NCI-H345 (cell line): Measurements from ENCODE around the gene DIP2B.

Experiments used
- DNase-seq: peaks from one replicate; lab custom pipeline; 2025; lab: John Stamatoyannopoulos, UW

DIP2B gene

GRCh38 chr12:50635857-50636256, 131.1 kb downstream of the DIP2B start:
- no peak for DNase-seq

- DNase-seq: no peak
Observed at GRCh38 chr12:50636505-50636904, 131.7 kb downstream of the DIP2B start.

DNA sequence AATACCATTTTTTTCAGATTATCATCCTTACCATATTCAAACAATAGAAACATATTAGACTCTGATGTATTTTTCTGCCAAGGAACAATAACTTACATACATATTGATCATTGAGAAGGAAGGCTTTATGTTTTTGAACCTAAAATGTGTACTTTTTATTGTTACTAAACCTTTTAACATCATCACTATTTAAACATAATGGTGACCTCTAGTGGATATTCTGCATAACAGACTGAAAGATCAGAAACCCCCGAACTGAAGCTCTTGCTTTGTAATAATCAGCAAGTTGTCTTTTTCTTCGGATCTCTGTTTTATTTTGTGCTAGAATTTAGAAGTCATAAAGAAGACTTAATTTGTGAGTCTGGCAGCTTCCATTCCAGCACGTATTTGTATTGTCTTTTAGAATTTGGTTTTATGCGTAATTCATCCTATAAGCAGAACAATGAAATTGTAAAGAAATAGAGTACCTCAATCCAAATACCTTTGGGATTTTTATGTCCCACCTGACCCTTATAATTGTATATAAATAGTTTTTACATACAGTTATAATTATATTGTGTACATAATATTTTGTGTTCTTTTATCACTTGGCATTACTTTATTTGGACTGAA, 133.2 kb downstream of the DIP2B start:
- DNase-seq: peak; percentile 1

DNA sequence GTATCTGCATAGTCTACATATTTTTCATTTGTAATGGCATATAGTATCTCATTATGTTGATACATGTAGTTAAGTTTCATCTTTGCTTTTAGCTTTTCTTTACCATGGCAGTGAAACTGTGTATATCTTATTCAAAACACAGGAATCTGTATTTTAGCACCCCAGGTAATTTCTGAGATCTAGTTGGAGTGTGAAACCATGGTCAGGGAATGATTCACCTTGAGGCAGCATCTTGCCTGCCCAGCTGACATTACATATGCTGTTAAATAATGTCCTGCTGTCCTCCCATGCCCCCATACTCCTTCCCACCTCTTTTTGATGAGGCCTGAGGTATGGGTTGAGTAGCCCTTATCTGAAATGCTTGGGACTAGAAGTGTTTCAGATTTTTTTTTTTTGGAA, 133.7 kb downstream of the DIP2B start:
- DNase-seq: no peak

- DNase-seq: no peak
Observed at GRCh38 chr12:50639721-50640120, 134.9 kb downstream of the DIP2B start.

DNA sequence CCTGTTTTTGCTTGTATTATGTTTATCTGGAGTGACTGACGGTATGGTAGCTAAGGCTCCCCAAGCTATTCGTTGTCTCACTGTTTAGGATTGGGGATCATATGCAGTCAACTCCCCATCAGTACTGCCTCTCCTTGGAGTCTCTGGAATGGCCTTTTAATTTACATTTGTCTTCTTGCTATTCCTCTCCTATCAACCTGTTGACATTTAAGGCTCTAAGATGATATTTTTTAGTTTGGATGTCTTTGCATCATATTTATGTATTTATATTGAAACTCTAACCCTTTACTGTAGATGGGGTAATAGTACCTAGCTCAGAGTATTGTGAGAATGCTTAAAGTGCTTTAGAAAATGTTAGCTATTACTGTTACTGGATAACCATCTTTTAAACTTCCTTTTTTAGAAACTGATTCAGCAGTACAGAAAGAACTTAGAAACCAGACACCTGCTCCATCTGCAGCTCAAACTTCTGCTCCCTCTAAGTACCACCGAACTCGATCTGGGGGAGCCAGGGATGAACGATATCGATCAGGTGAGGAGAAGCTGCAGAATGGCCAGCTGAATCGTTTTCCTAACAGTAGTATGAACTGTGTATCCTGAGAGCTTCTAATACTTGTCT, 135.6 kb downstream of the DIP2B start:
- no peak for DNase-seq

DNA sequence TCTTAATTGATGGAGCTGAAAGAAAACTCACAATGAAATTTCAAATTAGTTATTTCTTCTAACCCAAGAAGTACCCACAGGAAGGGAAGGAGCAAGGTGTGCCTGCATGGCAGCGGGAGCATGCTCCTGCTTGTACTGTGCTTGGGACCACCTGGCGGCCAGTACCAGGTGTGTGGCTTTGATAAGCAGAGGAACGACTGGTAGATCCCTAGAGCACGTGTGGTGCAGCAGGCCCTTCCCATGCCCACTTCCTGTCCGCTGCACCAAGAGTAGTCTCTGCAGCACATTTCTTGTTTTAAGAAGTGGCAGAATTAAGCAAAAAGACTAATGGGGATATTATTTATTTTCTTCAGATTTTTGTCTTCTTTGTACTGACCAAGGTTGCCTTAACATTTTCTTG, 136.8 kb downstream of the DIP2B start:
- no peak for DNase-seq

- no peak for DNase-seq
Observed at GRCh38 chr12:50642035-50642451, 137.3 kb downstream of the DIP2B start.

DNA sequence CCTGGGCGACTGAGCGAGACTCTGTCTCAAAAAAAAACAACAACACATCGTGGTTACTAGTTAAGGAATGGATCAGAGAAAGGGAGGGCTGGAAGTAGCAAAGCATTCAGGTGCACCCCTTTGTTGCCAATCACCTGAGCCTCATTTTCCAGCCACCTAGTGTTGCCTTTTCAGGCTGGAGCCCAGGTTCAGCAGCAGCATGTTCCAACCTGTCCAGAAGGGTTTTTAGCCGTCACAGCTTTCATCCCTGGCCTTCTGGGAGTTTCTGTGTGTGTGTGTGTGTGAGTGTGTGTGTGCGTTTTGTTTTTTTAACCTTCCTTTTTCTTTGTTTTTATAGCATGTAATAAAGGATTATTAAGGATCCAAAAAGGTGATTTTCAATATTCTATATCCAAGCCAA, 138.0 kb downstream of the DIP2B start:
- peak; percentile 1 for DNase-seq

DNA sequence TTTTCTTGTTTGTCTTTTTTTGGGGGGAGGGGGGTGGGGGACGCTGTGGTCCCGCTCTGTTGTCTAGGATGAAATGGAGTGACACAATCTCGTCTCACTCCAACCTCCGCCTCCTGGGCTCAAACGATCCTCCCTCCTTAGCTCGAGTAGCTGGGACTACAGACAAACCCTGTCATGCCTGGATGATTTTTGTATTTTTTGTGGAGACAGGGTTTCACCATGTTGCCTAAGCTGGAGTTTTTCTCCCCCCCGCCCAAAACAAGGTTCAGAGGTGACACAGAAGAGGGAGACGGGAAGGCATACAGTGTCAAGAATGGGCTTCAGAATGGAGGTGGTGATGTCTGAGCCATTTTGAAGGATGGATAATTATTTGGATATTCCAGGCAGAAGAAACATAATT, 142.2 kb downstream of the DIP2B start:
- no peak for DNase-seq

DNA sequence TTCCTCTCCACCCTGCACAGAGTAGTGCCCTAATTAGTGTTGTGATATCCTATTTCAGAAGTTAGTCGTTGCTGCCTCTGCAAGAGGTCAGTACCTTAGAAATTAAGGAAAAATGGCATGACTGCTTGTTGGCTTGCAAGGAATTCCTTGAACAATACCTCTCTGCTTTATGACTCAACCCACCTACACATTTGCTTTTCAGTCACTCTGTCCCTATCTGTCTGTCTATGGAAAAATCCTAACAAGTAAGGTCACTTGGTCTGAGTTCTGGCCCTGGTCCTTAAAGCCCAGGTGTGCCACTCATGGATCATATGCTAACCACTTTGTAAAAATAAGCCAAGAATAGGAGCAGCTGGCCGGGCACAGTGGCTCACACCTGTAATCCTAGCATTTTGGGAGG, 142.7 kb downstream of the DIP2B start:
- no peak for DNase-seq

DNA sequence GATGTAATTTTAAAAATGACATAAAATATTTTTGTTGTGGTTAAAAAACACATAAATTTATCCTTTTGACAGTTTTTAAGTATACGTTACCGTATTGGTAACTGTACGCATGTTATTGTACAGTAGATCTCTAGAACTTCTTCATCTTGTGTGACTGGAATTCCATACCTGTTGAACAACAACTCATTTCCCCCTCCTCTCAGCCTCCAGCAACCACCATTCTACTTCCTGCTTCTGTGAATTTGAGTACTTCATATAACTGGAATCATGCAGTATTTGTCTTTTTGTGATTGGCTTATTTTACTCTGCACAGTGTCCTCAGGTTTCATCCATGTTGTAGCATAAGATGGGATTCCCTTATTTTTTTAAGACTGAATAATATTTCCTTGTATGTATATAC, 145.5 kb downstream of the DIP2B start:
- DNase-seq: no peak

DNA sequence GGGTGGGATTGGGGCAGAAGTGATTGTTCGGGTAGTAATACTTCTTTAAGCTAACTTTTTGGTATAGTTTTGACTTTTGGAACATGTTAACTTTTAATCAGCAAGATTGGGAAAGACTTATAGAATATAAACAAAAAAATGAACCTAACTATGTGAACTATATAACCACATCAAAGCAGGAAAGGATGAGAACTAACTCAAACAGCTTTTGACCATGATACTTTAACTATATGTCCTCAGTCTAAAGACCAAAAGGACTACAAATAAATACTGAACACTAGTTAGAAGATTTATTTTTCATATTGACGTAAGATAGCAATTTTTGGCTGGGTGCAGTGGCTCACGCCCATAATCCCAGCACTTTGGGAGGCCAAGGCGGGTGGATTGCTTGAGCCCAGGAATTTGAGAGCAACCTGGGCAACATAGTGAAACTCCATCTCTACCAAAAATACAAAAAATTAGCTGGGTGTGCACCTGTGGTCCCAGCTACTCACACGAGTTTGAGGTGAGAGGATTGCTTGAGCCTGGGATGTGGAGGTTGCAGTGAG, 150.7 kb downstream of the DIP2B start:
- DNase-seq: no peak

GRCh38 chr12:50659260-50659659, 154.5 kb downstream of the DIP2B start:
- no peak for DNase-seq

DNA sequence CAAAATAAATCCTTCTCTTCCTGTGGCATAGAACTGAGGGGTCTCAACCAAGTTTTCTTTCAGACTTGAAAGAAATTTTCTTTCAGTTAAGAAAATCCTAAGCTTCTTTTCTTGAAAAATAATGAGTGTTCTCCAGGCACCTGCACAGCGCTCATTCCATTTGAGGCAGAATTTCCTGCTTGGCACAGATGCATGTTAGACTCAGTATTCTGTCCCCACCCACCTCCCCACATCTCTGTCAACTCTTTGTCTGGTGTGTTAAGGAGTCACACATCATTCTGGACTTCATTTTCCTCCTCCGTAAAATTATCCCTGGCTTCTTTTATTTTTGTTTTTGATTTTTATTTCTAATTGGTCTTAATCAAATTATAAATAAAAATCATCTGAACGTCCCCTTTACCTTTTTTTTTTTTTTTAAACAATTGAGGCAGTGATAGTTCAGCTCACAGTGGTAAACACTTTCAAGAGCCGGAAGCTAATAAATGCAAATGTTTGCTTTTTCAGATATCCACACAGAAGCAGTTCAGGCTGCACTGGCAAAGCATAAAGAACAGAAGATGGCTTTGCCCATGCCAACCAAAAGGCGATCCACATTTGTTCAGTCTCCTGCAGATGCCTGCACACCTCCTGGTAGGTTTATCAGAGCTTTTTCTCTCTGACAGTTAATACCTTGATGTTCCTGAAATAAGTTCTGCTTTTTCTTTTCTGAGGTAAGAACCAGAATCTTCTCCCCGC, 155.1 kb downstream of the DIP2B start:
- DNase-seq: no peak

DNA sequence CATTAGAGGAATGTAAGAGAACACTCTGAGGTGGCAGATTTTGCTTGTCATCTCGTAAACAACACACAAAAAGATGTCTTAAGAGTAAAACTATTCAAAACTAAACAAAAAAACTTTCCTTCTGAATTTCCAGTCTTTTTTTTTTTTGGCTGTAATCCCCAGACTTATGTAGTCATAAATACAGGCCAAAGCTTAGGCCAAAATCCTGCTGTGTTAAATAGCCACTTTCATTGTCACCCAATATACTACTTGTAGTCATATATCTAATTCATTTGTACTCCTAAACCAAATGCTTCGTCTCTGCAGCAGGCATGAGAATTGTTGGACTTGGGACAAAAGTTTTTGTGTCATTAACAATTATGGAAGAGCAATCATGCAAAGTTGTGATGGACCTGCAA, 155.6 kb downstream of the DIP2B start:
- no peak for DNase-seq

DNA sequence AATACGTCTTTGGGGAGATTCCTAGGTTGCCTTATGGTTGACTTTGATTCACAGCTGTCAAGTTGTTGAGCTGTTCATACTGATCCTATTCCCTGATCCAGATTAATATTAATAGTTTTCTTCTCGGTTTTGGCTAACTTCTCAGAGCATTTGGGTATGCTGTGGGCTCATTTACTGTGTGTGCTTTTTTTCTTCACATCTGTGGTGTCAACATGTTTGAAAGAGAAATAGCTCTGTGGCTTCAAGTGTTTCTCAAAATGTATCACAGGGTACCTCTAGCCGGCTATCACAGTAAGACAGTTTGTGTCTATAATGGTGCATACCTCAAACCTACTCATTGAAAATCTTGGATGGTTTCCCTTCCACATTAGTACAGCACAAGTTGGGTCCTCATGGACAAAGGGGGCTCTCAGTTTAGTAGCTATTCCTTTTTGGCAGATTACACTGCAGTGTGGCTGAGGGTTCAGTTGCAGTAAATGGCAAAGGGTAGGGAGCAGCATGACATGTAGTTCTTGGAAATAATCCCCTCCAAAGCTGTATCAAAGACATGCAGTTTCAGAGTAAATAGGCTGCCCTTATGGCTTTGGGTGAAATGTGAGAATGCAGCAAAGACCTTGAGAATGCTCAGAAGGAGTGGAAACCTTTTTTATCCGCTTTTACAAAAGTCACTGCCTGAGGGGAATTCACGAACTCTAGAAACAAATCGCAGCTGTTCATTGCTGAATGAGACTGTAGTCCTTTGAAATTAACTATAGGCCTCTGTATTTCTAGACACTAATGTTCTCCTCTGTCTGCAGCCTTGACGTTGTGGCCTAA, 156.7 kb downstream of the DIP2B start:
- no peak for DNase-seq

- DNase-seq: no peak
Observed at GRCh38 chr12:50662116-50662510, 157.3 kb downstream of the DIP2B start.

DNA sequence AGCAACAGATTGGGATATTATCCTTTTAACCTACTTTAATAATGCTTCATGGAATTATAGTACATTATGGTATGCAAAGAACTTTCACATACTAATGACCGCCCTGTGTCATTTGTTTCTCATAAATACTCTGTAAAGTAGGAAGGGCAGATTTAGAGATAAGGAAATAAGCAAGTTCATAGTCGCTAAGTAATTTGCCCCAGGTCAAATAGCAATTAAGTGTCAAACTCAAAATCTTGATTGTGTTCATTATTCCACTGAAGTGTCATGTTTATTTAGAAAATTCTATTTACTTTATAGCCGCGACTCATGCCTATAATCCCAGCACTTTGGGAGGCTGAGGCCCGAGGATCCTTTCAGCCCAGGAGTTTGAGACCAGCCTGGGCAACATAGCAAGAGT, 160.4 kb downstream of the DIP2B start:
- DNase-seq: no peak

- DNase-seq: no peak
Observed at GRCh38 chr12:50665609-50666008, 160.8 kb downstream of the DIP2B start.

GRCh38 chr12:50666023-50666422, 161.2 kb downstream of the DIP2B start:
- no peak for DNase-seq

- no peak for DNase-seq
Observed at GRCh38 chr12:50672158-50672557, 167.4 kb downstream of the DIP2B start.
